MM.1S (cell line): ENCODE results near the gene BDNF.

Experiments used
- EZH2 ChIP-seq: fragments of 300-600 bp; sonication (generic); optimal IDR thresholded peaks from 2 replicates; pipeline ENCODE3; 2017; ENCODE audit warnings: low read depth, mild to moderate bottlenecking, antibody characterized with exemption, low read length, mixed read lengths
- EZH2phosphoT487 ChIP-seq: fragments of 300-600 bp; sonication (generic); IDR thresholded peaks from 2 replicates; pipeline ENCODE4 v1.6.1; 2018; ENCODE audit warnings: antibody characterized with exemption, low read length
- TF ChIP-seq, protein P1 (sequence below): fragments of 300-600 bp; sonication (generic); IDR thresholded peaks from 2 replicates; pipeline ENCODE4 v1.5.1; 2016; ENCODE audit warnings: antibody characterized with exemption, low read length, mixed read lengths

DNA sequence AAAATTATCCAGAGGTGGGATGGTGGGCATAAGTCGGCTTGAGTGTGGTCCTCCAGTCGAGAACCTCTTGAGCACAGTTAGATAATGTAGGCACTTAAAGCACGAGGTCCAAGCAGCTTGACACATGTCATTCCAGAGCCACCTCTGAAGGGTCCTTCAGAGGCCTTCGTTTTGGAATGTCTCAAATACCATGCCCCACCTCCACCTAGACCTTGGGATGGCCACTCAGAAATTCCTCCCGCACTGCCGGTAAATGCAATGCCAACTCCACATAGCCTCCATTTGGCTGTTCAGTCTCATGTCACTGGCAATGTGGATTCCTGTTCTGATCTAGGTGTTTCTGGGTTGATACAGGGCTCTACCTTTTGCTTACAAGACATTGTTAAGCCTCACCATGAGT lies 43.9 kb downstream of the BDNF start:
- TF ChIP-seq, protein P1, sequence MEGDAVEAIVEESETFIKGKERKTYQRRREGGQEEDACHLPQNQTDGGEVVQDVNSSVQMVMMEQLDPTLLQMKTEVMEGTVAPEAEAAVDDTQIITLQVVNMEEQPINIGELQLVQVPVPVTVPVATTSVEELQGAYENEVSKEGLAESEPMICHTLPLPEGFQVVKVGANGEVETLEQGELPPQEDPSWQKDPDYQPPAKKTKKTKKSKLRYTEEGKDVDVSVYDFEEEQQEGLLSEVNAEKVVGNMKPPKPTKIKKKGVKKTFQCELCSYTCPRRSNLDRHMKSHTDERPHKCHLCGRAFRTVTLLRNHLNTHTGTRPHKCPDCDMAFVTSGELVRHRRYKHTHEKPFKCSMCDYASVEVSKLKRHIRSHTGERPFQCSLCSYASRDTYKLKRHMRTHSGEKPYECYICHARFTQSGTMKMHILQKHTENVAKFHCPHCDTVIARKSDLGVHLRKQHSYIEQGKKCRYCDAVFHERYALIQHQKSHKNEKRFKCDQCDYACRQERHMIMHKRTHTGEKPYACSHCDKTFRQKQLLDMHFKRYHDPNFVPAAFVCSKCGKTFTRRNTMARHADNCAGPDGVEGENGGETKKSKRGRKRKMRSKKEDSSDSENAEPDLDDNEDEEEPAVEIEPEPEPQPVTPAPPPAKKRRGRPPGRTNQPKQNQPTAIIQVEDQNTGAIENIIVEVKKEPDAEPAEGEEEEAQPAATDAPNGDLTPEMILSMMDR = no peak
- no peak for TF ChIP-seq EZH2phosphoT487
- TF ChIP-seq EZH2 = no peak
